H9 (cell line): ENCODE data around the gene DEGS2. TPM values are rescaled to one million over a fixed set of nuclear protein-coding genes. Genes with fewer than 3 reads are reported as not detected.

Experiments
- DNase-seq: peaks from one replicate; pipeline ENCODE4 v3.0.0-alpha.2; 2017
- H2AFZ ChIP-seq: one replicate; pipeline ENCODE4 v1.6.1; 2013; ENCODE audit warnings: mild to moderate bottlenecking, low read length, control low read depth, moderate library complexity
- H2AK5ac ChIP-seq: 2 replicates; pipeline ENCODE4 v1.6.1; 2013; ENCODE audit warnings: low read length, control low read depth, mixed read lengths; ENCODE audit not compliant: insufficient read length
- H2BK120ac ChIP-seq: one replicate; pipeline ENCODE4 v1.6.1; 2013; ENCODE audit warnings: low read depth, mild to moderate bottlenecking, low read length, control low read depth, inconsistent platforms; ENCODE audit not compliant: poor library complexity, severe bottlenecking
- H2BK12ac ChIP-seq: 2 replicates; pipeline ENCODE4 v1.6.1; 2013; ENCODE audit warnings: low read length, control low read depth, mixed read lengths, low read depth; ENCODE audit not compliant: insufficient read length
- H2BK15ac ChIP-seq: 2 replicates; pipeline ENCODE4 v1.6.1; 2013; ENCODE audit warnings: low read depth, low read length, control low read depth
- H2BK20ac ChIP-seq: one replicate; pipeline ENCODE4 v1.6.1; 2013; ENCODE audit warnings: low read depth, mild to moderate bottlenecking, low read length, control low read depth, inconsistent platforms; ENCODE audit not compliant: poor library complexity, severe bottlenecking
- H2BK5ac ChIP-seq: 2 replicates; pipeline ENCODE4 v1.6.1; 2013; ENCODE audit warnings: low read length, control low read depth, mixed read lengths; ENCODE audit not compliant: insufficient read length
- H3K14ac ChIP-seq: 2 replicates; pipeline ENCODE4 v1.6.1; 2013; ENCODE audit warnings: low read length, control low read depth; ENCODE audit not compliant: insufficient read depth
- H3K18ac ChIP-seq: 2 replicates; pipeline ENCODE4 v1.6.1; 2013; ENCODE audit warnings: low read depth, mild to moderate bottlenecking, mixed read lengths, low read length, control low read depth; ENCODE audit not compliant: insufficient read length
- H3K23ac ChIP-seq: 2 replicates; pipeline ENCODE4 v1.6.1; 2013; ENCODE audit warnings: low read length, control low read depth, mixed read lengths, low read depth; ENCODE audit not compliant: insufficient read length
- H3K23me2 ChIP-seq: 2 replicates; pipeline ENCODE4 v1.6.1; 2013; ENCODE audit warnings: low read depth, mild to moderate bottlenecking, mixed read lengths, low read length, control low read depth; ENCODE audit not compliant: insufficient read length, poor library complexity, severe bottlenecking
- H3K27ac ChIP-seq: 2 replicates; pipeline ENCODE4 v1.5.1; 2013; ENCODE audit warnings: low read length, control low read depth, mixed read lengths, low read depth; ENCODE audit not compliant: insufficient read length
- H3K27me3 ChIP-seq: 2 replicates; pipeline ENCODE4 v1.6.1; 2013; ENCODE audit warnings: low read length, control low read depth, inconsistent platforms; ENCODE audit not compliant: insufficient read depth
- H3K4ac ChIP-seq: 2 replicates; pipeline ENCODE4 v1.6.1; 2013; ENCODE audit warnings: low read depth, mild to moderate bottlenecking, control low read depth, inconsistent platforms, low read length, moderate library complexity
- H3K4me1 ChIP-seq: 2 replicates; pipeline ENCODE4 v1.6.1; 2013; ENCODE audit warnings: low read length, control low read depth, inconsistent platforms; ENCODE audit not compliant: insufficient read depth
- H3K4me2 ChIP-seq: 2 replicates; pipeline ENCODE4 v1.6.1; 2013; ENCODE audit warnings: low read length, control low read depth, mixed read lengths; ENCODE audit not compliant: insufficient read length, insufficient read depth
- H3K56ac ChIP-seq: 2 replicates; pipeline ENCODE4 v1.6.1; 2013; ENCODE audit warnings: low read depth, mild to moderate bottlenecking, mixed read lengths, low read length, control low read depth; ENCODE audit not compliant: insufficient read length
- H3K79me1 ChIP-seq: 2 replicates; pipeline ENCODE4 v1.6.1; 2013; ENCODE audit warnings: low read depth, mild to moderate bottlenecking, moderate library complexity, low read length, control low read depth, inconsistent platforms; ENCODE audit not compliant: insufficient read depth, poor library complexity, severe bottlenecking
- H3K79me2 ChIP-seq: 2 replicates; pipeline ENCODE4 v1.6.1; 2013; ENCODE audit warnings: low read length, control low read depth, inconsistent platforms; ENCODE audit not compliant: insufficient read depth
- H3K9ac ChIP-seq: 2 replicates; pipeline ENCODE4 v1.6.1; 2013; ENCODE audit warnings: low read length, control low read depth, mixed read lengths; ENCODE audit not compliant: insufficient read length; ENCODE audit errors: extremely low read depth
- H3K9me3 ChIP-seq: one replicate; pipeline ENCODE4 v1.6.1; 2013; ENCODE audit warnings: low read depth, low read length, inconsistent platforms; ENCODE audit not compliant: control insufficient read depth
- H3T11ph ChIP-seq: one replicate; pipeline ENCODE4 v1.6.1; 2013; ENCODE audit warnings: mild to moderate bottlenecking, low read length, control low read depth, inconsistent platforms
- H4K20me1 ChIP-seq: one replicate; pipeline ENCODE4 v1.6.1; 2013; ENCODE audit not compliant: control insufficient read depth, insufficient read length, insufficient read depth
- H4K5ac ChIP-seq: 2 replicates; pipeline ENCODE4 v1.6.1; 2013; ENCODE audit warnings: low read depth, mild to moderate bottlenecking, mixed read lengths, low read length, control low read depth; ENCODE audit not compliant: insufficient read length
- H4K8ac ChIP-seq: replicated peaks from 2 replicates; pipeline ENCODE4 v1.6.1; 2013; ENCODE audit warnings: low read length, control low read depth, mixed read lengths, low read depth; ENCODE audit not compliant: insufficient read length
- H4K91ac ChIP-seq: 2 replicates; pipeline ENCODE4 v1.6.1; 2013; ENCODE audit warnings: low read depth, mild to moderate bottlenecking, moderate library complexity, mixed read lengths, low read length, control low read depth; ENCODE audit not compliant: insufficient read length
- H3K27ac Mint-ChIP-seq, 3 experiments: 2 replicates in 2 of 3; 3 replicates in 1 of 3; pipeline ENCODE4 v1.8.0; 2020 to 2021; ENCODE audit warnings: mixed read lengths in 3 of 3, mild to moderate bottlenecking in 1 of 3, moderate library complexity in 1 of 3
- H3K27me3 Mint-ChIP-seq: 2 replicates; pipeline ENCODE4 v1.8.0; 2021; ENCODE audit warnings: low read depth, mild to moderate bottlenecking, moderate library complexity, mixed read lengths
- H3K36me3 Mint-ChIP-seq, 3 experiments: 2 replicates in 2 of 3; 3 replicates in 1 of 3; pipeline ENCODE4 v1.8.0; 2020 to 2021; ENCODE audit warnings: low read depth in 3 of 3, mixed read lengths in 3 of 3; ENCODE audit not compliant: insufficient read depth in 1 of 3
- H3K4me1 Mint-ChIP-seq, 2 experiments: 2 replicates each; pipeline ENCODE4 v1.8.0; 2020; ENCODE audit warnings: mixed read lengths in 2 of 2
- H3K4me3 Mint-ChIP-seq, 2 experiments: 2 replicates in 1 of 2; 3 replicates in 1 of 2; pipeline ENCODE4 v1.8.0; 2020 to 2021; ENCODE audit warnings: mild to moderate bottlenecking in 2 of 2, mixed read lengths in 2 of 2, moderate library complexity in 1 of 2
- H3K9me3 Mint-ChIP-seq, 2 experiments: 2 replicates in 1 of 2; 3 replicates in 1 of 2; pipeline ENCODE4 v1.8.0; 2020; ENCODE audit warnings: mild to moderate bottlenecking in 2 of 2, mixed read lengths in 2 of 2, moderate library complexity in 1 of 2
- CTCF ChIP-seq: fragments of 200-600 bp; sonication (generic); conservative IDR thresholded peaks from 3 replicates; pipeline ENCODE4 v1.8.0; 2021; ENCODE audit warnings: antibody characterized with exemption, mild to moderate bottlenecking
- WGBS: extraction: QIAGEN DNeasy Blood & Tissue Kit; methylation state at CpG from one replicate; pipeline ENCODE4 v1.1.7; 2013; ENCODE audit warnings: missing lambda C conversion rate, low lambda C conversion rate, mixed read lengths; ENCODE audit not compliant: insufficient read length; ENCODE audit errors: extremely low coverage; 5-methylcytosine and 5-hydroxymethylcytosine counted together
- total RNA-seq: library from RNA; stranded (reverse); gene quantifications from 2 replicates; pipeline ENCODE4 v1.2.1, GENCODE V29; 2021

DEGS2 gene
- total RNA-seq, 1 experiment from 2014 or later: 0.72 TPM

- H3K4me1 Mint-ChIP-seq: peaks cover 5 to 14% of the 10 kb centered on the region in 2 experiments
- Histone ChIP-seq H3K23me2 (no peaks in the 10 kb centered on the region), H2AFZ (no peak overlapping the region), H3K4me1 (no peaks in the 10 kb centered on the region; the same call in 1 of the 2 replicates), H3K79me2 (no peaks in the 10 kb centered on the region), H4K8ac (no peak overlapping the region), H3K14ac (no peak overlapping the region), H3K27me3 (peaks cover 8% of the 10 kb centered on the region), H3K18ac (no peak overlapping the region), H3K9me3 (no peaks in the 10 kb centered on the region), H3K79me1 (no peaks in the 10 kb centered on the region), H3K9ac (no peak overlapping the region), H2BK15ac (no peak overlapping the region), H2AK5ac (no peak overlapping the region), H3K23ac (no peak overlapping the region), H4K5ac (no peak overlapping the region), H2BK120ac (no peak overlapping the region), H4K20me1 (no peaks in the 10 kb centered on the region), H3K56ac (no peak overlapping the region), H2BK12ac (no peak overlapping the region), H3K4ac (no peak overlapping the region), H3T11ph (no peak overlapping the region), H2BK20ac (no peak overlapping the region), H3K4me2 (no peak overlapping the region), H3K27ac (no peak overlapping the region), H4K91ac (no peak overlapping the region), H2BK5ac (no peak overlapping the region)
- peaks cover 48% of the 10 kb centered on the region for H3K27me3 Mint-ChIP-seq
- peaks cover 0 to 3% (median 0%) of the 10 kb centered on the region in 3 experiments; a peak in 2 of 7 replicates for H3K36me3 Mint-ChIP-seq
- no peak for TF ChIP-seq CTCF
- peaks cover 6% of the 10 kb centered on the region in 2 experiments; a peak in 3 of 5 replicates for H3K9me3 Mint-ChIP-seq
- no peak overlapping the region for H3K4me3 Mint-ChIP-seq
- WGBS: no CpG with 5 or more reads among the region's 6 CpGs
- no peak overlapping the region for H3K27ac Mint-ChIP-seq
- DNase-seq: no peak
Observed at GRCh38 chr14:100153560-100153959, 5.9 kb downstream of the DEGS2 start.
